Measurements from ENCODE around the gene CRB1. TPM values are rescaled to one million over a fixed set of nuclear protein-coding genes. Genes with fewer than 3 reads are reported as not detected.

Gene CRB1
- total RNA-seq, 1 experiment from 2014 or later = not detected

GRCh38 chr1:197303463-197303862 is 35.4 kb downstream of the CRB1 start:
- no peak for DNase-seq (ENCODE audit: low spot score)

GRCh38 chr1:197304638-197305200 is 36.7 kb downstream of the CRB1 start:
- no peak for DNase-seq (ENCODE audit: low spot score)

GRCh38 chr1:197305925-197306324 is 37.9 kb downstream of the CRB1 start:
- no peak for DNase-seq (ENCODE audit: low spot score)

GRCh38 chr1:197306381-197307062 is 38.5 kb downstream of the CRB1 start:
- DNase-seq (ENCODE audit: low spot score) = no peak

- DNase-seq (ENCODE audit: low spot score) = no peak
These were observed 39.1 kb downstream of the CRB1 start for GRCh38 chr1:197307136-197307535.

- DNase-seq (ENCODE audit: low spot score) = no peak
These were observed 39.5 kb downstream of the CRB1 start for GRCh38 chr1:197307551-197307950.

GRCh38 chr1:197311081-197311480 is 43.0 kb downstream of the CRB1 start:
- DNase-seq (ENCODE audit: low spot score) = no peak

- peak; percentile 82 for DNase-seq (ENCODE audit: low spot score)
These were observed 44.1 kb downstream of the CRB1 start for GRCh38 chr1:197312163-197312562.

- no peak for DNase-seq (ENCODE audit: low spot score)
These were observed 45.7 kb downstream of the CRB1 start for GRCh38 chr1:197313713-197314112.

- no peak for DNase-seq (ENCODE audit: low spot score)
These were observed 46.6 kb downstream of the CRB1 start for GRCh38 chr1:197314682-197315081.

GRCh38 chr1:197319631-197320030 is 51.6 kb downstream of the CRB1 start:
- no peak for DNase-seq (ENCODE audit: low spot score)

- DNase-seq (ENCODE audit: low spot score) = peak; percentile 56
These were observed 53.0 kb downstream of the CRB1 start for GRCh38 chr1:197320991-197321531.

- DNase-seq (ENCODE audit: low spot score) = peak; percentile 27
These were observed 53.8 kb downstream of the CRB1 start for GRCh38 chr1:197321811-197322210.

GRCh38 chr1:197327776-197328364 is 59.8 kb downstream of the CRB1 start:
- DNase-seq (ENCODE audit: low spot score) = peak; percentile 18

GRCh38 chr1:197330213-197330612 is 62.2 kb downstream of the CRB1 start:
- no peak for DNase-seq (ENCODE audit: low spot score)

- no peak for DNase-seq (ENCODE audit: low spot score)
These were observed 63.5 kb downstream of the CRB1 start for GRCh38 chr1:197331565-197331964.

GRCh38 chr1:197333041-197333440 is 65.0 kb downstream of the CRB1 start:
- DNase-seq (ENCODE audit: low spot score) = no peak

GRCh38 chr1:197336571-197336970 is 68.5 kb downstream of the CRB1 start:
- no peak for DNase-seq (ENCODE audit: low spot score)

GRCh38 chr1:197339106-197340060 is 71.3 kb downstream of the CRB1 start:
- no peak for DNase-seq (ENCODE audit: low spot score)

- DNase-seq (ENCODE audit: low spot score) = peak; percentile 34
These were observed 73.6 kb downstream of the CRB1 start for GRCh38 chr1:197341626-197342025.

GRCh38 chr1:197342044-197342565 is 74.1 kb downstream of the CRB1 start:
- DNase-seq (ENCODE audit: low spot score) = peak; percentile 9

- peak; percentile 9 for DNase-seq (ENCODE audit: low spot score)
These were observed 74.6 kb downstream of the CRB1 start for GRCh38 chr1:197342669-197343068.

Measured in A172 (cell line).